GM18517 (cell line): ENCODE measurements around the gene SMIM41.
A peak's percentile ranks its signal among the peaks of the same experiment; 100 is the strongest.

Source experiments
- ATAC-seq: cut with Tn5 transposase; IDR thresholded peaks from one replicate; pipeline ENCODE4 v1.9.1; 2021; ENCODE audit warnings: mild to moderate bottlenecking, moderate library complexity; ENCODE audit not compliant: unreplicated experiment

SMIM41 gene

GRCh38 chr12:52062167-52063081, 17.1 kb upstream of the SMIM41 start:
- ATAC-seq: no peak

DNA sequence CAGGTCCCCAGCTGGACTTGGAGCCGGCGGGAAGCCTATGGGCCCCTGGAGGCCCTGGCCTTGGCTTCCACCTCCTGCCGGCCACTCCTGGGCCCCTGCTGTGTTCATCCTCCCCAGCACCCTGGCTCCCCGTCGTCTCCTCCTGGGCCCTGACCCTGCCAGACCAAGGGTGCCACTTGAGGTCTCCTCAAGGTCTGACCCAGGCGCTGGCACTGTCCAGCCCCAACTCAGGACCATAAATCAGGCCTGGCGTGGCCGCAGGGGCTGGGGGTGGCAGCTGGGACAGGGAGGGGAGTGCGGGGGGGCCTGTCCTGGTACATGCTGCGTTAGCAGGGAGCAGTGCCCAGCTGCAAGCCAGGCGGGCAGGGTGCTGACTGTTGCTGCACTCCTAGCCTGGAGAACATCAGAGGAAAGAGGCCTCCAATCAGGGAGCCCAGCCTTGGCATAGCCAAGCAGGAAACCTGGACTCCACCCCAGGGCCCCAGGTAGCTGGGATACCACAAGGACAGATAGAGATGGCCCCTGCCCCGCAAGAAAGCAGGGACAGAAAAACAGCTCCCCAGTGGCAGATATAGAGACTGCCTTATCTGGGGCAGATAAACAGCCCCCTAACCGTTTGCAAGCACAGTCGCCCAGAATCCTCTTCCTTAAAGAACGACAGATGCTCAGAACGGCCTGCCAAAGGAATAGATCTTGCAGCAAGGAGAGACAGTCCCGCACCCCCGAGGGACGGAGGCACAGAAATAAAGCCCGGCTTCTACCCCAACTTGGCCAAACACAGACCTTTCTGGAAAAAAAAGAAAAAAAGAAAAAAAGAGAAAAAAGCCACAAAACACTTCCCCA, 16.2 kb upstream of the SMIM41 start:
- no peak for ATAC-seq

DNA sequence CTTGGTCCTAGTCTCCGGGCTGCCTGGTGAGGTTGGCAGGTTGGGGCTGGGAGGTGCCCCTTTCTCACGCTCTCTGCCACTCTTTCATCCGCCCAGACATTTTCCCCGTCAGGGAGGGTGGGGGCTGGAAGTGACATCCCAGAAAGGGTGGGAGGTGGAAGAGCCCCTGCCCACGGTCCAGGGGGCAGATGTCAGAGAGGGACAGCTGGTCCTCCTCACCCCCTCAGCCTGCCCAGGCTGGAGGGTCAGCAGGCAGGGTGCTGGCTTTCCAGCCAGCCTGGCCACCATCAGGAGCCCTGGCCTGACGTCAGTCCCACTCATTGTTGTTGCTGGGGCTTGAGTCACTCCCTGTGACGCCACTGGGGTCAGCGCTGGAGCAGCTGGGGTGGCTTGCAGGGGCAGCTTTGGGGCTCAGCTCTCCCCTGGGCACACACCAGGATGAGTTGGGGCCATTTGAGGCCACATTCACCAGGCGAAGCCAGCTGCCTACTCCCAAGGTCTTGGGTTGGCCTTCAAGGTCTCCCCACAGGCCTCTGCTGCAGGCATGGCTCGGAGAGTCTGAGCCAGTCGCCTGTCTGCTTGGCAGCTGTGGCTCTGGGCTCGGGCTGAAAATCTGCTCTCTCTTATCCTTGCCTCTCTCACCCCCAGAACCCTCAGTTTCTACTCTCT, 15.4 kb upstream of the SMIM41 start:
- ATAC-seq: no peak

GRCh38 chr12:52066346-52067080, 13.0 kb upstream of the SMIM41 start:
- ATAC-seq: no peak

DNA sequence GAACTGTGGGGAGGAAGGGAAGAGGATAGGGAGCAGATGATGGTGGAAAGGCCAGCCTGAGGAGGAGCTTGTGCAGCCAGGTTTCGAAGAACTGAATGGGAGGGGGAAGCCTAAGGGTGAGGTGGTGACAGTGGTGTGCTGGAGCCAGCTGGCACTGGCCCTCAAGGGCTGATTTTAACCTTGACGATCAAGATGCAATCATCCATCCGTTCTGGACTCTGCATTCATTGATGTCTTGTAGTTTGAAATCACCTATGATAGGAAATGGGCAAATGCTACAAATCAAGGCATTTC, 12.5 kb upstream of the SMIM41 start:
- no peak for ATAC-seq

DNA sequence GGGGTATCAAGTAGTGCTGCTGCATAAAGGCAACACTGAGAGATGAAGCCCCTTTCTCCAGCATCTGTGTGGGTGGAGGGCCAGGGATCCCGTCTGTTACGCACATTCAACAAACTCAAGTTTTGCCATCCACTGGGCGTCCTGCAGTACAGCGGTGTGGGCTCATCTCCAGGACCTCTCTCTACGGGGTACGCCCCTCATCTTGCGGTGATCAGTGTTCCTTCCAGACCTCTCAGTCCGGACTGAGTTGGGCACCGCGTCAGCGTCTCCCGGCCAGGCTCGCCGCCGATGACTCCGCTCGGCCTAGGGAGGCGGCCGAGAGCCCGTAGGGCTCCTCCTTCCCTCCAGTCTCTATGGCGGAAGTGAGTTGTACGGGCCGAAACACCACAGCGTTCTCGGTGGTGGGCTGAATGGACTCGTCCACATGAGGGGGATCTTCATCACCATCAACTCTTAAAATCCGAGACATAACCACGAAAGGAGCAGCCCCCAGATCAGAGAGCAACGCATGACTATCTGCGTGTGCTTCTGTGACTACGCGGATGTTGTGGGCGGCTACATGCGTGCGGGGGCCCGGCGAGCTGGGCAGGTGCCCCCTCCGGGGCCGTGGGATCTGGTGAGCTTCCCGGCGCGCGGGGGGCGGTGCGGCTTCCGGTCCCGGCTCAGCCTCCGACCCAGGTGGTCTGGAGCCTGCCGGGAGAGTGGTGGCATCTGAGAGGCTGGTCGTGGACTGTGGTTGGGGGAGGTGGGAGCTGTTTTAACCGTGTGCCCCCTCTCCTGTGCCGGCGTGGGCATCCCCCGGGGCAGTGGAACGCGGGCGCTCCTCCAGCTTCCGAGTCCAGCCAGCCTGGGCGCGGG, 9.9 kb upstream of the SMIM41 start, which contains the start of gene ATG101:
ATG101 (plus strand) TSS at position 652 of the 858 bp plus-strand sequence. CDS start 3,673 bp downstream, outside the sequence.
- peak; percentile 78 for ATAC-seq

- peak; percentile 11 for ATAC-seq
Observed at GRCh38 chr12:52070185-52070925, 9.1 kb upstream of the SMIM41 start.

GRCh38 chr12:52073531-52074381, 5.7 kb upstream of the SMIM41 start:
- no peak for ATAC-seq

- ATAC-seq: no peak
Observed at GRCh38 chr12:52074971-52075724, 4.4 kb upstream of the SMIM41 start.

- ATAC-seq: no peak
Observed at GRCh38 chr12:52076811-52077210, 2.7 kb upstream of the SMIM41 start.

DNA sequence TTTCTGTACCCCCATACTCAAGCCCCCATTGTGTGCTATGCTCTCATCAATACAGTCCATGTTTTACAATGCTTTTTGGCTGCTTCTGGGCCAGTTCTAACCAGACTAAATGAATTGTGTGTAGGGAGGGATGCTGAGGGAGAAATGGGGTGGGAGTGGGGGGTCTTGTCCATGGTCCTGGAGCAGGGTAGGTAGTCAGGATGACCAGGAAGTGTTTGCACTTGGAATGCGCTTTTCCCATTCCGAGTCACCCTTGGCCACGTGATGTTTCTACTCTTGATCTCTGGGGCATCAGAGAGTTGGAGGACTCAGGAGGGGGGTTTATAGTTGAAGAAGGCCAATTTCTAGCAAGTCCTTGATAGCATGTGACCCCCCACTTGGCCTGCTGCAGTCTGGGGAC, 1.2 kb upstream of the SMIM41 start:
- ATAC-seq: no peak

DNA sequence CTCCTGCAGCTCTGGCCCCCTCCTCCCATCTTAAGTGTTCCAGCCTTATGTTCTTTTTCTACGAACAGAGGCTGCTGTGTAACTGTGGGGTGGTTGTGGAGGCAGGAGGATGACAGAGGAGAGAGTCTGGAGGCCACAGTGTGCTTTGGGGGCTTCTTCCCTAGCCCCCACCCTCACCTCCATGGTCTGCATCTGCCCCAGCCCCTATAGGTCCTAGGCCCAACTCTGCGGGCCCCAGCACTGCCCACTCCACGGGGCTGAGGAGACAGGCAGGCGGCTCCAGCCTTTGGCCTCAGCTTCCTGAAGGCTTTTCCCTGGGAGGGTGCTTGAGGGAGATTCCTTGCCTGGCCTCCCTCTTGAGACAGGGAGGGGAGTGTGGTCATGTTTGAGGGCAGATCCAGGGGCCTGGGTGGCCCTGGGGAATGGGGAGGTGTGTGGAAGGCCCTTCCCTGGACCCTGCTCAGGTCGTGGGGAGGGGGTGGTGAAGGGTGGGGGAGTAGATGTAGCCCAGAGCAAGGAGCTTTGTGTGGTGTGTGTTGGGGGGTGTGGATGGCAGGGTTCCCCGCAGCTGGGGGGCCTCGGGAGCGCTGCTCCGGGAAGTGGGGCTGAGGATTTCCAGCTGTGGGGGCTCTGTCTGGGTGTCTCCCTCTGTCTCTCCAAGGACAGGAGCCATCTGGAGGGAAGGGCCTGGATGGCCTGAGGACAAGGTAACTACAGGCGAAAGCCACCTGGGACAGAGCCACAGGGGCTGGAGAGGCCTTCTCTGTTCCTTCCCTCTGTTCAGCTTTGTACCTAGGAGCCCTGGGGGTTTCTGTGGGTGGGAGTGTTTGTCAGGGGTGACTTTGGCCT, 1.1 kb downstream of the SMIM41 start:
- no peak for ATAC-seq

GRCh38 chr12:52081263-52081733, 1.8 kb downstream of the SMIM41 start:
- ATAC-seq: no peak

GRCh38 chr12:52082026-52082668, 2.6 kb downstream of the SMIM41 start:
- ATAC-seq: no peak

DNA sequence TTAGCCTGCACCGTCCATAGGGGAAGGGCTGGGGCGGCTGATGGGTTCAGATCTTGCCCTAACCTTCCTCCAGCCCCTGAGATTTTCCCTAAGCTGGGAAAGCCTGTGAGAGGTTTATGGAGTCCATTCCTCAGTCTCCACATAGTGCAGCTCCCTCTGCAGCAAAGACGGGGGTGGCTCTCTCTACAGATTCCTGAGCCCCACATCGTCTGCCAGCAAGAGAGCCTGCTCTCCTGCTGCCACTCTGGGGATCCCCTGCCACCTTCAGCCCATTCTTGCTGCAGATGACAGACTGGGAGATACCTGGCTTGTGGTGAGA, 3.1 kb downstream of the SMIM41 start:
- ATAC-seq: no peak

DNA sequence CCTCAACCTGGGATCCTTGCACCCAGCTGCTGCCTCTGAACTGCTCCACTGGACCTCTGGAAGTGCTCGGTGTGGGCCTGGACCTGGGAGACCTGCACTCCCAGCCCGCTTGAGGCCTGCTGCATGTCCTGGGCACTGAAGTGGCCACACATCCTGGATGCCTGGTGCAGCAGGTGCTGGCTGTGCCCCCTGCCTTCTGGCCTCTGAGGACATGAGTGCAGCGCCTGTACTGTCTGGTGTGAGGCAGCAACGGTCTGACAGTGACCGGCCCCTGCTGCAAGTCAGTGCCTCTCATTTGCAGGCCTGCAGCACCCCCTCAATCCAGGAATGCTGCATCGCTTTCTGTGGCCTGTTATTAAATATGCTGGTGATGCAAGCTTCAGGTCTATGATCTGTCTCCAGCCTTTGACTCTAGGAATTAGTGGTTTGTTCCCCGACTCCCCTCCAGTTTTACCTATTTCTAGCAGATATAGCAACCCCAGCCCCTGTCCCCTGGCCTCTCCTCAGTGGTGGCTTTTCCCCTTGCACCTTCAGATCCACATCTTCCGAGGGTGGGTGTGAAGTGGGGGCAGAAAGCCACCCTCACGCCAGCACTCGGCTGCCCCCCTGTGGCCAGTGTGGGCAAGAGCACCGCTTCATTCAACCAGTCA, 3.6 kb downstream of the SMIM41 start:
- no peak for ATAC-seq
